GM11168 (cell line): ENCODE data around the gene MAPK12.

ENCODE experiments used
- in situ Hi-C: fragments of 300-500 bp; cut with MboI; formaldehyde crosslinking; loops from one replicate; pipeline ENCODE4 v1.12.0; 2022; ENCODE audit warnings: low sequenced_read_pairs; ENCODE audit not compliant: unreplicated experiment

The MAPK12 gene

GRCh38 chr22:50261615-50262459 is at the start of gene MAPK12:
Gene MAPK12, minus strand, starts transcription at chr22:50261683. Its CDS starts 174 bp downstream, at chr22:50261509.
- in situ Hi-C loops = no loop called here

GRCh38 chr22:50310949-50311444 is 49.5 kb upstream of the MAPK12 start:
- in situ Hi-C loops = no loop called here

GRCh38 chr22:50310031-50310722 is 48.7 kb upstream of the MAPK12 start:
- in situ Hi-C loops = no loop called here

GRCh38 chr22:50309601-50309991 is 48.1 kb upstream of the MAPK12 start:
- in situ Hi-C loops = no loop called here

GRCh38 chr22:50308986-50309600 is 47.6 kb upstream of the MAPK12 start:
- in situ Hi-C loops = no loop called here

GRCh38 chr22:50308597-50308935 is 47.1 kb upstream of the MAPK12 start:
- in situ Hi-C loops = no loop called here

GRCh38 chr22:50307890-50308596 is 46.6 kb upstream of the MAPK12 start:
- in situ Hi-C loops = no loop called here

GRCh38 chr22:50306753-50307749 is 45.6 kb upstream of the MAPK12 start, which contains the start of gene PLXNB2:
Gene PLXNB2, minus strand, starts transcription at chr22:50307646. Its CDS starts 17,062 bp downstream, at chr22:50290584.
- in situ Hi-C loops = no loop called here

- in situ Hi-C loops = no loop called here
Measured at GRCh38 chr22:50305923-50306566, 44.6 kb upstream of the MAPK12 start.

- in situ Hi-C loops = no loop called here
Measured at GRCh38 chr22:50305393-50305922, 44.0 kb upstream of the MAPK12 start.

GRCh38 chr22:50304528-50305392 is 43.3 kb upstream of the MAPK12 start:
- in situ Hi-C loops = no loop called here

GRCh38 chr22:50303848-50304527 is 42.5 kb upstream of the MAPK12 start:
- in situ Hi-C loops = no loop called here

- in situ Hi-C loops = no loop called here
Measured at GRCh38 chr22:50303515-50303847, 42.0 kb upstream of the MAPK12 start.

- in situ Hi-C loops = no loop called here
Measured at GRCh38 chr22:50302564-50302963, 41.1 kb upstream of the MAPK12 start.

GRCh38 chr22:50302041-50302541 is 40.6 kb upstream of the MAPK12 start:
- in situ Hi-C loops = no loop called here

GRCh38 chr22:50301581-50301991 is 40.1 kb upstream of the MAPK12 start:
- in situ Hi-C loops = no loop called here
